ENCODE results near the gene RHO. TPM values are rescaled to one million over a fixed set of nuclear protein-coding genes. Genes with fewer than 3 reads are reported as not detected.
"Not testable (repeated sequence)": the region's sequence is repeated elsewhere in the genome, so short reads cannot be mapped to it uniquely, and the experiment has no call there.

Gene RHO
- not detected in 2 replicates for total RNA-seq

- no peak for DNase-seq (ENCODE audit: extremely low read depth, low read depth, low spot score)
Observed at GRCh38 chr3:129528589-129529100, at the start of gene RHO. TSS of gene RHO (plus strand) at chr3:129528639. CDS start at chr3:129528734, 95 bp downstream.

- DNase-seq (ENCODE audit: extremely low read depth, low read depth, low spot score) = not testable (repeated sequence)
Observed at GRCh38 chr3:129481225-129481765, 47.1 kb upstream of the RHO start.

- DNase-seq (ENCODE audit: extremely low read depth, low read depth, low spot score) = no peak
Observed at GRCh38 chr3:129481766-129482332, 46.6 kb upstream of the RHO start.

- no peak for DNase-seq (ENCODE audit: extremely low read depth, low read depth, low spot score)
Observed at GRCh38 chr3:129482721-129483120, 45.7 kb upstream of the RHO start.

- DNase-seq (ENCODE audit: extremely low read depth, low read depth, low spot score) = no peak
Observed at GRCh38 chr3:129483870-129484269, 44.6 kb upstream of the RHO start.

- not testable (repeated sequence) for DNase-seq (ENCODE audit: extremely low read depth, low read depth, low spot score)
Observed at GRCh38 chr3:129485146-129485545, 43.3 kb upstream of the RHO start.

GRCh38 chr3:129485721-129486663, 42.4 kb upstream of the RHO start:
- DNase-seq (ENCODE audit: extremely low read depth, low read depth, low spot score) = no peak

GRCh38 chr3:129486664-129487035, 41.8 kb upstream of the RHO start:
- DNase-seq (ENCODE audit: extremely low read depth, low read depth, low spot score) = no peak

GRCh38 chr3:129487183-129487867, 41.1 kb upstream of the RHO start:
- no peak for DNase-seq (ENCODE audit: extremely low read depth, low read depth, low spot score)

GRCh38 chr3:129487868-129488335, 40.5 kb upstream of the RHO start:
- not testable (repeated sequence) for DNase-seq (ENCODE audit: extremely low read depth, low read depth, low spot score)

GRCh38 chr3:129489258-129489657, 39.2 kb upstream of the RHO start:
- DNase-seq (ENCODE audit: extremely low read depth, low read depth, low spot score) = not testable (repeated sequence)

GRCh38 chr3:129490273-129490675, 38.2 kb upstream of the RHO start:
- peak; percentile 72 for DNase-seq (ENCODE audit: extremely low read depth, low read depth, low spot score)

GRCh38 chr3:129491077-129491476, 37.4 kb upstream of the RHO start:
- not testable (repeated sequence) for DNase-seq (ENCODE audit: extremely low read depth, low read depth, low spot score)

GRCh38 chr3:129491794-129492193, 36.6 kb upstream of the RHO start:
- no peak for DNase-seq (ENCODE audit: extremely low read depth, low read depth, low spot score)

- no peak for DNase-seq (ENCODE audit: extremely low read depth, low read depth, low spot score)
Observed at GRCh38 chr3:129492691-129493090, 35.7 kb upstream of the RHO start.

GRCh38 chr3:129493206-129493605, 35.2 kb upstream of the RHO start:
- no peak for DNase-seq (ENCODE audit: extremely low read depth, low read depth, low spot score)

- not testable (repeated sequence) for DNase-seq (ENCODE audit: extremely low read depth, low read depth, low spot score)
Observed at GRCh38 chr3:129494499-129494898, 33.9 kb upstream of the RHO start.

GRCh38 chr3:129495006-129495639, 33.3 kb upstream of the RHO start:
- DNase-seq (ENCODE audit: extremely low read depth, low read depth, low spot score) = not testable (repeated sequence)

GRCh38 chr3:129497876-129498275, 30.6 kb upstream of the RHO start:
- not testable (repeated sequence) for DNase-seq (ENCODE audit: extremely low read depth, low read depth, low spot score)
